H1 (cell line): ENCODE data around the gene SHISA6. TPM values are rescaled to one million over a fixed set of nuclear protein-coding genes. Genes with fewer than 3 reads are reported as not detected.

Source experiments
- CTCF ChIA-PET: fragments of 300-600 bp; sonication (Branson Sonifier 250); formaldehyde crosslinking; loops from one replicate; lab custom pipeline; 2021; ENCODE audit not compliant: partially characterized antibody; lab: Charles Lee
- POLR2A ChIA-PET: fragments of 300-600 bp; sonication (Branson Sonifier 250); formaldehyde crosslinking; loops from one replicate; lab custom pipeline; 2021; ENCODE audit warnings: inconsistent platforms; ENCODE audit not compliant: partially characterized antibody; lab: Charles Lee
- DNase-seq, 2 experiments: peaks; one replicate each; pipeline versions ENCODE4 v3.0.0 to v3.0.0-alpha.2; 2010 to 2022; ENCODE audit warnings: low spot score in 2 of 2, low read depth in 1 of 2, mixed read lengths in 1 of 2
- FAIRE-seq: peaks from 2 replicates; lab custom pipeline; 2011; peaks lifted over from hg19 to GRCh38; lab: Jason Lieb, UNC
- H2AFZ ChIP-seq: 2 replicates; pipeline ENCODE4 v1.8.1; 2012; ENCODE audit warnings: low read length, inconsistent platforms
- H2AK5ac ChIP-seq: 2 replicates; pipeline ENCODE4 v1.6.1; 2013; ENCODE audit warnings: low read depth, low read length
- H2BK120ac ChIP-seq: replicated peaks from 2 replicates; pipeline ENCODE3; 2013; ENCODE audit warnings: low read depth, low read length, inconsistent platforms
- H2BK12ac ChIP-seq: 2 replicates; pipeline ENCODE4 v1.6.1; 2013; ENCODE audit warnings: low read depth, low read length
- H2BK15ac ChIP-seq: 2 replicates; pipeline ENCODE4 v1.6.1; 2013; ENCODE audit warnings: low read length
- H2BK20ac ChIP-seq: 2 replicates; pipeline ENCODE4 v1.6.1; 2013; ENCODE audit warnings: low read length
- H2BK5ac ChIP-seq: 2 replicates; pipeline ENCODE4 v1.6.1; 2013; ENCODE audit warnings: low read depth, low read length
- H3K14ac ChIP-seq: 2 replicates; pipeline ENCODE4 v1.6.1; 2013; ENCODE audit warnings: inconsistent platforms; ENCODE audit not compliant: insufficient read length
- H3K18ac ChIP-seq: 2 replicates; pipeline ENCODE4 v1.6.1; 2013; ENCODE audit warnings: low read length; ENCODE audit errors: extremely low read depth
- H3K23ac ChIP-seq: 2 replicates; pipeline ENCODE4 v1.6.1; 2013; ENCODE audit warnings: inconsistent platforms; ENCODE audit not compliant: insufficient read length
- H3K23me2 ChIP-seq: 2 replicates; pipeline ENCODE4 v1.6.1; 2013; ENCODE audit warnings: low read depth, low read length
- H3K27ac ChIP-seq: 2 replicates; pipeline ENCODE4 v1.6.1; 2011; ENCODE audit warnings: low read depth, low read length, inconsistent platforms
- H3K27me3 ChIP-seq, 4 experiments: replicated peaks in 1 of 4; 1 replicate in 1 of 4; 2 replicates in 3 of 4; pipeline versions ENCODE4 v1.6.1 to v1.8.1; 2011 to 2013; ENCODE audit warnings: low read length in 3 of 4, mild to moderate bottlenecking in 3 of 4, inconsistent platforms in 2 of 4, mixed read lengths in 2 of 4, moderate library complexity in 1 of 4; ENCODE audit not compliant: control insufficient read depth in 3 of 4, insufficient read depth in 3 of 4; ENCODE audit errors: extremely low read depth in 1 of 4
- H3K36me3 ChIP-seq, 4 experiments: 2 replicates each; pipeline versions ENCODE4 v1.6.1 to v1.8.1; 2011 to 2013; ENCODE audit warnings: mild to moderate bottlenecking in 4 of 4, low read length in 3 of 4, moderate library complexity in 2 of 4, control low read depth in 1 of 4, inconsistent platforms in 1 of 4; ENCODE audit not compliant: insufficient read depth in 4 of 4, control insufficient read depth in 2 of 4
- H3K4ac ChIP-seq: replicated peaks from 2 replicates; pipeline ENCODE3; 2013; ENCODE audit warnings: low read length, low read depth, mixed read lengths, inconsistent platforms; ENCODE audit not compliant: insufficient read length
- H3K4me1 ChIP-seq, 4 experiments: replicated peaks in 1 of 4; 1 replicate in 1 of 4; 2 replicates in 3 of 4; pipeline versions ENCODE4 v1.6.1 to v1.8.1; 2011 to 2013; ENCODE audit warnings: low read length in 3 of 4, inconsistent platforms in 2 of 4, mixed read lengths in 1 of 4; ENCODE audit not compliant: insufficient read depth in 4 of 4, control insufficient read depth in 3 of 4
- H3K4me2 ChIP-seq, 2 experiments: 2 replicates each; pipeline versions ENCODE4 v1.6.1 to v1.8.1; 2011 to 2013; ENCODE audit warnings: low read depth in 2 of 2, low read length in 2 of 2, control low read depth in 1 of 2, inconsistent platforms in 1 of 2, mild to moderate bottlenecking in 1 of 2; ENCODE audit not compliant: insufficient read depth in 1 of 2
- H3K4me3 ChIP-seq, 4 experiments: fragments of 200-600, 300-600 bp in 1 of 4; sonication (generic), shearing (Covaris generic), sonication (Bioruptor Twin) in 1 of 4; 2 replicates each; pipeline versions ENCODE4 v1.5.1 to v1.8.1; 2011 to 2016; ENCODE audit warnings: low read length in 4 of 4, low read depth in 3 of 4, control low read depth in 2 of 4, inconsistent platforms in 2 of 4, mild to moderate bottlenecking in 2 of 4, mixed read lengths in 1 of 4, moderate library complexity in 1 of 4; ENCODE audit not compliant: insufficient read depth in 2 of 4; ENCODE audit errors: extremely low read depth in 1 of 4
- H3K56ac ChIP-seq: replicated peaks from 2 replicates; pipeline ENCODE3; 2013; ENCODE audit warnings: low read depth, mild to moderate bottlenecking, mixed read lengths, low read length, inconsistent platforms; ENCODE audit not compliant: insufficient read length
- H3K79me1 ChIP-seq: 2 replicates; pipeline ENCODE4 v1.6.1; 2013; ENCODE audit warnings: low read depth, low read length, control low read depth
- H3K79me2 ChIP-seq, 2 experiments: 2 replicates each; pipeline versions ENCODE4 v1.6.1 to v1.8.1; 2012 to 2013; ENCODE audit warnings: low read length in 2 of 2, mild to moderate bottlenecking in 2 of 2, inconsistent platforms in 1 of 2; ENCODE audit not compliant: insufficient read depth in 2 of 2, control insufficient read depth in 1 of 2
- H3K9ac ChIP-seq, 4 experiments: replicated peaks in 1 of 4; 1 replicate in 1 of 4; 2 replicates in 3 of 4; pipeline versions ENCODE4 v1.6.1 to v1.8.1; 2011 to 2013; ENCODE audit warnings: low read depth in 3 of 4, low read length in 3 of 4, control low read depth in 2 of 4, mild to moderate bottlenecking in 2 of 4, moderate library complexity in 2 of 4, inconsistent platforms in 1 of 4; ENCODE audit errors: extremely low read depth in 1 of 4
- H3K9me3 ChIP-seq, 2 experiments: 2 replicates each; pipeline versions ENCODE4 v1.6.1 to v1.8.1; 2012 to 2013; ENCODE audit warnings: mild to moderate bottlenecking in 2 of 2, moderate library complexity in 2 of 2, control low read depth in 1 of 2, inconsistent platforms in 1 of 2, low read depth in 1 of 2, low read length in 1 of 2, mixed read lengths in 1 of 2; ENCODE audit not compliant: insufficient read depth in 2 of 2
- H4K20me1 ChIP-seq, 2 experiments: replicated peaks in 1 of 2; 2 replicates each; pipeline versions ENCODE3 to v1.8.1; 2011 to 2013; ENCODE audit warnings: inconsistent platforms in 2 of 2, low read length in 2 of 2, mild to moderate bottlenecking in 1 of 2; ENCODE audit not compliant: insufficient read depth in 2 of 2, control insufficient read depth in 1 of 2
- H4K5ac ChIP-seq: 2 replicates; pipeline ENCODE4 v1.6.1; 2013; ENCODE audit warnings: low read length, low read depth, mixed read lengths, inconsistent platforms; ENCODE audit not compliant: insufficient read length
- H4K8ac ChIP-seq: 2 replicates; pipeline ENCODE4 v1.8.0; 2013; ENCODE audit warnings: mild to moderate bottlenecking, moderate library complexity, low read length, inconsistent platforms; ENCODE audit not compliant: insufficient read depth; ENCODE audit errors: extremely low read depth
- H4K91ac ChIP-seq: replicated peaks from 2 replicates; pipeline ENCODE3; 2013; ENCODE audit warnings: low read length, mixed read lengths, inconsistent platforms; ENCODE audit not compliant: insufficient read length
- BCL11A ChIP-seq, 2 experiments: IDR thresholded peaks; one replicate each; pipeline ENCODE4 v1.6.1; 2011; ENCODE audit warnings: low read depth in 2 of 2, low read length in 2 of 2, mild to moderate bottlenecking in 2 of 2
- CHD2 ChIP-seq: IDR thresholded peaks from 2 replicates; pipeline ENCODE4 v1.6.1; 2012; ENCODE audit warnings: low read length, improper control_type of control experiment
- FOSL1 ChIP-seq: IDR thresholded peaks from 2 replicates; pipeline ENCODE4 v1.6.1; 2011; ENCODE audit warnings: mild to moderate bottlenecking, low read depth, low read length, moderate library complexity; ENCODE audit not compliant: insufficient read depth
- HDAC6 ChIP-seq: IDR thresholded peaks from one replicate; pipeline ENCODE4 v1.7.1; 2012; ENCODE audit warnings: low read depth, mild to moderate bottlenecking, inconsistent platforms, low read length, moderate library complexity
- JUN ChIP-seq: IDR thresholded peaks from 2 replicates; pipeline ENCODE4 v1.6.1; 2011; ENCODE audit warnings: low read depth, mild to moderate bottlenecking, improper control_type of control experiment, low read length
- JUND ChIP-seq: IDR thresholded peaks from 2 replicates; pipeline ENCODE4 v1.6.1; 2011; ENCODE audit warnings: mild to moderate bottlenecking, improper control_type of control experiment, low read length
- KDM5A ChIP-seq: fragments of 200-600 bp; IDR thresholded peaks from 2 replicates; pipeline ENCODE4 v1.7.1; 2012; ENCODE audit warnings: mild to moderate bottlenecking, low read length, inconsistent platforms, mixed read lengths
- RAD21 ChIP-seq, 2 experiments: IDR thresholded peaks in 1 of 2; conservative IDR thresholded peaks in 1 of 2; 2 replicates each; pipeline ENCODE4 v1.6.1; 2011; ENCODE audit warnings: low read depth in 2 of 2, low read length in 2 of 2, improper control_type of control experiment in 1 of 2, inconsistent platforms in 1 of 2, mild to moderate bottlenecking in 1 of 2, moderate library complexity in 1 of 2
- SIRT6 ChIP-seq: IDR thresholded peaks from one replicate; pipeline ENCODE4 v1.7.1; 2012; ENCODE audit warnings: low read length, inconsistent platforms
- SP1 ChIP-seq: IDR thresholded peaks from 2 replicates; pipeline ENCODE4 v1.6.1; 2011; ENCODE audit warnings: low read depth, low read length
- WGBS, 2 experiments: shearing (Covaris generic) in 1 of 2; methylation state at CpG; one replicate each; pipeline versions ENCODE4 v1.1.6 to v1.1.7; 2013 to 2015; ENCODE audit warnings: low lambda C conversion rate in 2 of 2, mixed read lengths in 2 of 2, inconsistent platforms in 1 of 2, low coverage in 1 of 2, missing lambda C conversion rate in 1 of 2; ENCODE audit not compliant: insufficient replicate concordance in 2 of 2, insufficient coverage in 1 of 2, insufficient read length in 1 of 2; ENCODE audit errors: extremely low coverage in 1 of 2, missing lambda C conversion rate in 1 of 2; 5-methylcytosine and 5-hydroxymethylcytosine counted together
- polyA plus RNA-seq, 7 experiments: library from polyadenylated mRNA; depleted of rRNA in 3 of 7; stranded (reverse) in 5 of 7; unstranded in 2 of 7; fragments of >200 nt in 5 of 7; fragments of 200-250 nt in 2 of 7; gene quantifications; 1 replicate in 5 of 7; 2 replicates in 1 of 7; 4 replicates in 1 of 7; pipeline versions ENCODE4 v1.2.1 to v1.2.3, GENCODE V29; 2011 to 2013; ENCODE audit warnings: missing spikeins in 2 of 7, mixed read lengths in 2 of 7
- total RNA-seq: library from RNA; stranded (reverse); fragmentation: NEBNext Ultra II Directional; extraction: Animal tissue kit (Norgen Biotek cat#: 25700); gene quantifications from 2 replicates; pipeline ENCODE4 v1.2.1, GENCODE V29; 2021

SHISA6 gene
- total and polyA plus RNA-seq, 2 of the 8 experiments (the other 6 are each of a cell fraction or from before 2014, with no cell fraction given), result 2.9 to 4.8 TPM

- no peak overlapping the region for H3K4me2 ChIP-seq
- DNase-seq, result no peak
- H3K9me3 ChIP-seq, result no peaks in the 10 kb centered on the region
- H4K91ac ChIP-seq, result no peak overlapping the region
- H4K8ac ChIP-seq, result no peak overlapping the region
- H3K79me2 ChIP-seq, result no peaks in the 10 kb centered on the region
- H3K27ac ChIP-seq, result no peak overlapping the region
- no peak for FAIRE-seq
- no peak overlapping the region for H3K14ac ChIP-seq
- H3K79me1 ChIP-seq, result no peaks in the 10 kb centered on the region
- no peak overlapping the region for H2BK15ac ChIP-seq
- no peak overlapping the region for H2BK120ac ChIP-seq
- no peaks in the 10 kb centered on the region for H3K36me3 ChIP-seq
- H3K56ac ChIP-seq, result no peak overlapping the region
- H2BK12ac ChIP-seq, result no peak overlapping the region
- H2AFZ ChIP-seq, result no peak overlapping the region
- POLR2A ChIA-PET, result no interaction called here
- H3K4ac ChIP-seq, result no peak overlapping the region
- H2BK5ac ChIP-seq, result no peak overlapping the region
- H3K4me1 ChIP-seq, result no peaks in the 10 kb centered on the region
- H2BK20ac ChIP-seq, result no peak overlapping the region
- H4K5ac ChIP-seq, result no peak overlapping the region
- no peak overlapping the region for H3K18ac ChIP-seq
- no peaks in the 10 kb centered on the region for H4K20me1 ChIP-seq
- H3K9ac ChIP-seq, result no peak overlapping the region
- no peaks in the 10 kb centered on the region for H3K23me2 ChIP-seq
- H3K27me3 ChIP-seq, result no peaks in the 10 kb centered on the region
- CTCF ChIA-PET, result interaction anchor here (1.1 kb wide), 1 partner anchor 575 kb away, joined by 3 read pairs; no protein-coding TSS in a partner anchor
- no peak overlapping the region for H3K4me3 ChIP-seq
- 91% methylated on average over 4 of the region's 4 CpGs; no CpG with 5 or more reads in 1 of the 2 experiments for WGBS, 2 experiments
- H3K23ac ChIP-seq, result no peak overlapping the region
- no peak overlapping the region for H2AK5ac ChIP-seq
- TF ChIP-seq CHD2, result no peak
- no peak for TF ChIP-seq KDM5A
- TF ChIP-seq FOSL1, result no peak
- no peak for TF ChIP-seq RAD21 (IDR thresholded peaks at IDR 0.05 in 1 of 2, conservative IDR thresholded peaks at IDR 0.05 in 1 of 2; ENCODE audit: low read depth in 2 of 2, low read length in 2 of 2)
- TF ChIP-seq HDAC6, result no peak
- TF ChIP-seq SP1, result no peak
- no peak for TF ChIP-seq SIRT6
- no peak for TF ChIP-seq JUND
- TF ChIP-seq JUN, result no peak
- no peak for TF ChIP-seq BCL11A (IDR thresholded peaks at IDR 0.05; ENCODE audit: low read depth in 2 of 2, low read length in 2 of 2)
These were observed 217.3 kb downstream of the SHISA6 start for GRCh38 chr17:11458279-11458678.
